T-cell (primary cell): ENCODE measurements around the gene KCTD16. TPM values are rescaled to one million over a fixed set of nuclear protein-coding genes. Genes with fewer than 3 reads are reported as not detected.

Source experiments
- ATAC-seq, 4 experiments: fragments of 200-7000 bp in 3 of 4; fragments of 150-1000 bp in 1 of 4; cut with Tn5 transposase; replicated peaks in 1 of 4; 1 replicate in 3 of 4; 2 replicates in 1 of 4; pipeline ENCODE4 v1.10.0; 2021; ENCODE audit warnings: moderate library complexity in 3 of 4, mild to moderate bottlenecking in 2 of 4, moderate number of reproducible peaks in 1 of 4
- CTCF ChIA-PET, 2 donors: fragments of 300-600 bp; sonication (Branson Sonifier 250); formaldehyde crosslinking; loops; one replicate each; lab custom pipeline; 2022; ENCODE audit warnings: antibody characterized with exemption in 2 of 2; lab: Charles Lee
- POLR2A ChIA-PET, 2 donors: fragments of 300-600 bp; sonication (Branson Sonifier 250); formaldehyde crosslinking; loops; one replicate each; lab custom pipeline; 2022; ENCODE audit warnings: antibody characterized with exemption in 2 of 2; lab: Charles Lee
- DNase-seq, 35 experiments: peaks; one replicate each; pipeline versions ENCODE4 v3.0.0 to v3.0.0-alpha.2; 2013 to 2023
- H3K27ac ChIP-seq: one replicate; pipeline ENCODE4 v1.5.1; 2013; ENCODE audit warnings: low read length
- H3K27me3 ChIP-seq, 2 experiments: replicated peaks in 1 of 2; 1 replicate in 1 of 2; 2 replicates in 1 of 2; pipeline versions ENCODE4 v1.6.1 to v1.7.0; 2013; ENCODE audit warnings: low read length in 1 of 2, mixed read lengths in 1 of 2; ENCODE audit not compliant: control insufficient read depth in 2 of 2, insufficient read depth in 2 of 2; ENCODE audit errors: extremely low read depth in 1 of 2
- H3K36me3 ChIP-seq, 2 donors: 1 replicate in 1 of 2; 2 replicates in 1 of 2; pipeline versions ENCODE4 v1.6.1 to v1.7.0; 2013; ENCODE audit warnings: low read length in 1 of 2; ENCODE audit not compliant: control insufficient read depth in 2 of 2, insufficient read depth in 1 of 2; ENCODE audit errors: extremely low read depth in 1 of 2
- H3K4me1 ChIP-seq, 2 experiments: 1 replicate in 1 of 2; 2 replicates in 1 of 2; pipeline versions ENCODE4 v1.6.1 to v1.7.0; 2013; ENCODE audit warnings: low read length in 2 of 2, mixed read lengths in 1 of 2; ENCODE audit not compliant: insufficient read depth in 2 of 2, control insufficient read depth in 1 of 2; ENCODE audit errors: extremely low read depth in 1 of 2
- H3K4me3 ChIP-seq, 2 donors: 1 replicate in 1 of 2; 2 replicates in 1 of 2; pipeline versions ENCODE4 v1.5.1 to v1.7.0; 2013; ENCODE audit warnings: mild to moderate bottlenecking in 2 of 2, low read length in 1 of 2, moderate library complexity in 1 of 2; ENCODE audit not compliant: control insufficient read depth in 1 of 2; ENCODE audit errors: extremely low read depth in 1 of 2
- H3K9me3 ChIP-seq: 2 replicates; pipeline ENCODE4 v1.7.0; 2013
- H3K27ac Mint-ChIP-seq, 2 donors: one replicate each; pipeline ENCODE4 v1.8.0; 2020 to 2021; ENCODE audit warnings: mild to moderate bottlenecking in 2 of 2, mixed read lengths in 2 of 2
- H3K27me3 Mint-ChIP-seq, 2 donors: one replicate each; pipeline ENCODE4 v1.8.0; 2021 to 2022; ENCODE audit warnings: mixed read lengths in 2 of 2
- H3K36me3 Mint-ChIP-seq: one replicate; pipeline ENCODE4 v1.8.0; 2021; ENCODE audit warnings: mixed read lengths
- H3K4me1 Mint-ChIP-seq, 3 donors: one replicate each; pipeline ENCODE4 v1.8.0; 2020 to 2022; ENCODE audit warnings: mixed read lengths in 3 of 3, mild to moderate bottlenecking in 1 of 3
- H3K4me3 Mint-ChIP-seq, 3 donors: one replicate each; pipeline ENCODE4 v1.8.0; 2020 to 2022; ENCODE audit warnings: mild to moderate bottlenecking in 3 of 3, mixed read lengths in 3 of 3, moderate library complexity in 3 of 3
- H3K9me3 Mint-ChIP-seq, 3 donors: one replicate each; pipeline ENCODE4 v1.8.0; 2020 to 2022; ENCODE audit warnings: mixed read lengths in 3 of 3
- WGBS: methylation state at CpG from one replicate; pipeline ENCODE4 v1.1.5; 2013; ENCODE audit warnings: missing lambda C conversion rate; ENCODE audit not compliant: insufficient coverage; 5-methylcytosine and 5-hydroxymethylcytosine counted together
- total RNA-seq, 35 experiments: library from RNA in 6 of 35; stranded (reverse) in 6 of 35; fragments of 120-200 nt in 1 of 35; gene quantifications; one replicate each; pipeline versions ENCODE4 v1.2.1 to v1.2.4 and lab custom pipeline; 2013 to 2026

Gene KCTD16
- total RNA-seq, 5 donors from 2014 or later (not counting 1 experiment from before 2014, with no cell fraction given) = 0.03 to 0.20 (median 0.10) TPM; not detected in 1

DNA sequence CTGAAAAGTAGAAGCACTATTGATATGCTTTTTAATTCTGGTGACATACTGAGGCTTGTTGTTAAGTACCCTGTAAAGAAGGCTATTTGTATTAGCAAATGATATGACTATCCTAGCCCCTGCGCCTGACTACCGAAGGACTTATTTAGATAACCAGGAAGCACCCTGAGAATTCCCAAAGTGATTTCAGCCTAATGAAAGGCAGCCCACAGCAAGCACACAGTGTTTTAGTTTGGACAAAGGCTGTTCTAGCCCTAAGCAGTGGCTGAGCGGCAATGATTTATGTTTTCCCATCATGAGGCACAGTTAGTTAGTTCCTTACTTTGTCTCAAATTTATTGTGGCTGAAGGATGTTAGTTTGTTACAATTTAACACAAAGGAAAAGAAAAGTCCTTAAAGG lies 235.3 kb downstream of the KCTD16 start:
- ATAC-seq = no peak
- POLR2A ChIA-PET = no interaction called here
- no peaks in the 10 kb centered on the region for H3K9me3 ChIP-seq
- 58% methylated on average over 2 of the region's 3 CpGs for WGBS
- no peak overlapping the region for H3K4me3 Mint-ChIP-seq
- H3K36me3 Mint-ChIP-seq = no peaks in the 10 kb centered on the region
- H3K27me3 Mint-ChIP-seq = peaks cover 0 to 5% of the 10 kb centered on the region in 2 donors
- DNase-seq = no peak
- H3K4me3 ChIP-seq = no peak overlapping the region
- no peak overlapping the region for H3K27ac ChIP-seq
- peaks cover 0 to 4% (median 3%) of the 10 kb centered on the region in 3 donors for H3K9me3 Mint-ChIP-seq
- no peaks in the 10 kb centered on the region for H3K36me3 ChIP-seq
- CTCF ChIA-PET = no interaction called here
- no peak overlapping the region for H3K27ac Mint-ChIP-seq
- H3K4me1 Mint-ChIP-seq = no peaks in the 10 kb centered on the region
- H3K4me1 ChIP-seq = no peaks in the 10 kb centered on the region
- no peaks in the 10 kb centered on the region for H3K27me3 ChIP-seq

GRCh38 chr5:144406442-144406841 lies 235.8 kb downstream of the KCTD16 start:
- CTCF ChIA-PET = no interaction called here
- H3K27ac ChIP-seq = no peak overlapping the region
- no peak for ATAC-seq

DNA sequence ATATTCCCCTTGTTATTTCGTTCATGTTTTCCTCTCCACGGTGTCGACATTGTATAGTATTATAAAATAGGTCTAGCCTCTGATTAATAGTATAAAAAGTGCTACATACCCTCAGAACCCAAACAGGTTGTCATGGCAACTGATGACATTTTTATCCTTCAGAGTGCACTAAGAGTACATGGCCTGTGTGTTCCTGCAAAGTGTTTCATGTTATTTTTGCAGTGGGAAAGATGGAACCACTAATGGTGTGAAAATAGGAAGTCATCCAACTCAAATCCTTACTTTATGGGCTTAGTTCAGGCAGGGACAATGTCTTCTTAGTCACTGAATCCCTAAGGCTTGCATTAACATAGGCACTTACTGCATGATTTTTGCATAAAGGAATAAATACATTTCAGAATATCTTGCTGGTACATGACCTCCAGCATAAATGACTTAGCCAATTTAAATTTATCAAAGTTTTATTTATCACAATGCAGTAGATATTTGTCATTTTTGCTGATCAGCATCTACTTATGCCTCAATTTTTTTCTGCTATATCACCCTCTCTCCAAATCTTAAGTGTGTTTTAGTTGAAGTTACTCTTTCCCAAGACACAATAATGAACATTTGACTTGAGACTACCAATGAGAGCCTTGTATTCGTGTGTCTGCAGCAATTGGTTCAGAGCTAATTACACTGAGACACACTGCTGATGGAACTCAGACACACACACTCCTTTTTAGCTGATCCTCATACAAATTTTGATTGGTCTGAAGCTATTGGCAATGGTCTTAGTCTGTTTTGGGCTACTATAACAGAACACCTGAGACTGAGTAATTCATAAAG lies 243.7 kb downstream of the KCTD16 start:
- Mint-ChIP-seq H3K4me3 (no peak overlapping the region), H3K27me3 (no peaks in the 10 kb centered on the region), H3K27ac (no peak overlapping the region), H3K36me3 (no peaks in the 10 kb centered on the region), H3K4me1 (no peaks in the 10 kb centered on the region), H3K9me3 (peaks cover 8 to 18% (median 16%) of the 10 kb centered on the region in 3 donors)
- no peaks in the 10 kb centered on the region for H3K27me3 ChIP-seq
- ATAC-seq (no peak), DNase-seq (no peak)
- no peak overlapping the region for H3K27ac ChIP-seq
- no peaks in the 10 kb centered on the region for H3K9me3 ChIP-seq
- CTCF ChIA-PET = no interaction called here
- H3K36me3 ChIP-seq = no peaks in the 10 kb centered on the region
- POLR2A ChIA-PET = no interaction called here
- no CpG with 5 or more reads among the region's 4 CpGs for WGBS
- H3K4me3 ChIP-seq = no peak overlapping the region
- H3K4me1 ChIP-seq = no peaks in the 10 kb centered on the region

More at GRCh38 chr5:144406442-144406841, 235.8 kb downstream of the KCTD16 start:
- no peak for DNase-seq
- Histone ChIP-seq H3K4me1 (no peaks in the 10 kb centered on the region), H3K4me3 (no peak overlapping the region), H3K27me3 (no peaks in the 10 kb centered on the region), H3K9me3 (no peaks in the 10 kb centered on the region), H3K36me3 (no peaks in the 10 kb centered on the region)
- no peaks in the 10 kb centered on the region for H3K4me1 Mint-ChIP-seq
- no peak overlapping the region for H3K4me3 Mint-ChIP-seq
- POLR2A ChIA-PET = no interaction called here
- H3K36me3 Mint-ChIP-seq = no peaks in the 10 kb centered on the region
- H3K27me3 Mint-ChIP-seq = peaks cover 0 to 5% of the 10 kb centered on the region in 2 donors
- H3K9me3 Mint-ChIP-seq = peaks cover 0 to 4% (median 3%) of the 10 kb centered on the region in 3 donors
- no peak overlapping the region for H3K27ac Mint-ChIP-seq
- WGBS = 71% methylated on average over 1 of the region's 7 CpGs

DNA sequence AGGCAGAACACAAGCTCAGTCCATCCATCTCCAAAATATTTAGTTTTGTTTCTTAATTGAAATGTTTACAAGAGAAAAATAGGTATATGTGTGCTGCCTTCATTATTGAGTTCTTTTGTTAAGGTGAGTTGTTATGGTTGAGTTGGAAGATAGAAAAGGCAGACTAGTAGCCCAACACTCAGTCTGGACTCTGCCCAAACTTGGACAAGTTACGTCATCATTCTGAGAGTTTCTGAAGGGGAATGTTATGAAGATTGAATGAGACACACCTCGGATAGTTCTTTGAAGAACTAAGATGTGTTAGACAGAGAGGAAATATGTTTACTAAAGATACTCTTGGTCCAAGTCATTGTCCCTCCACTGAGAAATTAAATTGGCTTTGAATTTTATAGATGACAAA lies 245.5 kb downstream of the KCTD16 start:
- CTCF ChIA-PET = no interaction called here
- DNase-seq = no peak
- Histone ChIP-seq H3K4me3 (no peak overlapping the region), H3K36me3 (no peaks in the 10 kb centered on the region), H3K27me3 (no peaks in the 10 kb centered on the region), H3K9me3 (no peaks in the 10 kb centered on the region), H3K27ac (no peak overlapping the region), H3K4me1 (no peaks in the 10 kb centered on the region)
- H3K36me3 Mint-ChIP-seq = no peaks in the 10 kb centered on the region
- no CpG with 5 or more reads among the region's 2 CpGs for WGBS
- no peak overlapping the region for H3K4me3 Mint-ChIP-seq
- H3K27ac Mint-ChIP-seq = no peak overlapping the region
- H3K9me3 Mint-ChIP-seq = peaks cover 8 to 23% (median 16%) of the 10 kb centered on the region in 3 donors
- ATAC-seq = no peak
- no peaks in the 10 kb centered on the region for H3K27me3 Mint-ChIP-seq
- POLR2A ChIA-PET = no interaction called here
- no peaks in the 10 kb centered on the region for H3K4me1 Mint-ChIP-seq

DNA sequence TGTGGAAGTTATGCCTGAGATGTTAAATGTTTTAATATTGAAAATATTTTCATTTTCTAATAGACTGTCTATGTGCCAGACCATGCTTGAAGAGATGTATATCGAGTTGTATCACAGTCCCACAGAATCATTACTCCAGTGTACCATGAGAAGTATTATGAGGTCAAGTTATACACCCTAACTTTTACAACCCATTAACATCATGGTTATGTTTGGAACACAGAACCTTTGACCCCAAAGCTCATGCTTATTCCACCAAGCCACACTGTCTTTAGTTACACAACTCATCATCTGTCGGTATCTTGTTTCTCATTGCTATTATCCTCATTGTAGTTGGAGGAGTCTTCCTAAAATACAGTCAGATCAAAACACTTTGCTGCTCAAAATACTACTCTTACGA lies 248.0 kb downstream of the KCTD16 start:
- Histone ChIP-seq H3K36me3 (no peaks in the 10 kb centered on the region), H3K4me3 (no peak overlapping the region), H3K27me3 (no peaks in the 10 kb centered on the region), H3K4me1 (no peaks in the 10 kb centered on the region), H3K27ac (no peak overlapping the region), H3K9me3 (no peaks in the 10 kb centered on the region)
- DNase-seq = no peak
- Mint-ChIP-seq H3K4me3 (no peak overlapping the region), H3K4me1 (no peaks in the 10 kb centered on the region), H3K36me3 (no peaks in the 10 kb centered on the region), H3K27ac (no peak overlapping the region), H3K27me3 (no peaks in the 10 kb centered on the region), H3K9me3 (peaks cover 8 to 23% (median 16%) of the 10 kb centered on the region in 3 donors)
- ChIA-PET CTCF (interaction anchor here in 1 of 2 donors (0.6 kb wide), 1 partner anchor 8 kb away, joined by 3 read pairs; no protein-coding TSS in a partner anchor), POLR2A (no interaction called here)
- WGBS = no CpG with 5 or more reads among the region's 3 CpGs
- ATAC-seq = no peak

DNA sequence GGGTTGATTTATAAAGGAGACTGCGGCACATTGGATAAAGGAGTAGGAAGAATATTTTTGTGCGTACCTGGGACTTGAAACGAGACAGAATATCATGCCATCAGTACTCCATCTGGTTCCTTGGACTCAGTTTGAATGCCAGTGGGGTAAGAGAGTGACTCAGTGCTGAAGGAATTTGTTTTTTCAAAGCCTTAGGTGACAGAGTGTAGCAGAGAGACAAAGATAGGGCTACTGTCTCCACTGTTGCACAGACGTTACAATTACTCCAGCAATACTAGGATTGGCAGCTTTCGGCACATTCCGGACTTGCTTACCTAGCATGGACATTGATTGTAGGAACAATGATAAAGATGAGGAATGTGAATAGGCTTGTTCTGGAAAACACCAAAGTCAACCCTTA lies 250.7 kb downstream of the KCTD16 start:
- no peaks in the 10 kb centered on the region for H3K4me1 Mint-ChIP-seq
- CTCF ChIA-PET = no interaction called here
- Histone ChIP-seq H3K9me3 (no peaks in the 10 kb centered on the region), H3K4me3 (no peak overlapping the region), H3K27ac (no peak overlapping the region), H3K27me3 (no peaks in the 10 kb centered on the region), H3K4me1 (no peaks in the 10 kb centered on the region), H3K36me3 (no peaks in the 10 kb centered on the region)
- H3K27ac Mint-ChIP-seq = no peak overlapping the region
- 100% methylated on average over 1 of the region's 6 CpGs for WGBS
- no peak overlapping the region for H3K4me3 Mint-ChIP-seq
- no peak for DNase-seq
- ATAC-seq = no peak
- peaks cover 6 to 16% (median 8%) of the 10 kb centered on the region in 3 donors for H3K9me3 Mint-ChIP-seq
- POLR2A ChIA-PET = no interaction called here
- no peaks in the 10 kb centered on the region for H3K27me3 Mint-ChIP-seq
- H3K36me3 Mint-ChIP-seq = no peaks in the 10 kb centered on the region
